ENCODE results near the gene PANX2. TPM values are rescaled to one million over a fixed set of nuclear protein-coding genes. Genes with fewer than 3 reads are reported as not detected.

Gene PANX2
- total RNA-seq, 1 experiment from 2014 or later: 0.77 TPM

DNA sequence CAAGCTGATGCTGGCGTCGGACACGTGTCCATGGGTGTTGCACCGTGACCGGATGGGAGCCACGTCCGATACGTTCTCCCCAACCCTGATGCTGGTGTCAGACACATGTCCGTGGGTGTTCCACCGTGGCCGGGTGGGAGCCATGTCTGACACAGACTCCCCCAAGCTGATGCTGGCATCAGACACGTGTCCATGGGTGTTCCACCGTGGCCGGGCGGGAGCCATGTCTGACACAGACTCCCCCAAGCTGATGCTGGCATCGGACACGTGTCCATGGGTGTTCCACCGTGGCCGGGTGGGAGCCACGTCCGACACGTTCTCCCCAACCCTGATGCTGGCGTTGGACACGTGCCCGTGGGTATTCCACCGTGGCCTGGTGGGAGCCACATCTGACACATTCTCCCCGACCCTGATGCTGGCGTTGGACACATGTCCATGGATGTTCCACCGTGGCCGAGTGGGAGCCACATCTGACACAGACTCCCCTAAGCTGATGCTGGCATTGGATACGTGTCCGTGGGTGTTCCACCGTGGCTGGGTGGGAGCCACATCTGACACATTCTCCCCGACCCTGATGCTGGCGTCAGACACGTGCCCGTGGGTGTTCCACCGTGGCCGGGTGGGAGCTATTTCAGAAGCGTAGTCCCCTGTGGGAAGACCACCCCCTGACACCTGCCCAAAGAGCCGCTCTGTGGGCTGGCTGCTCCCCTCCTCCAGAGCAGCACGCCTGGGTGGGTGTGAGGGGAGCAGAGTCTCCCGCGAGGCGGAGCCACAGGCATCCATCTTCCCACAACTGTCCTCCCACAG is 50.3 kb downstream of the PANX2 start:
- Mint-ChIP-seq H3K4me3 (ENCODE audit: unreplicated experiment) (no peak overlapping the region), H3K36me3 (ENCODE audit: insufficient read depth, unreplicated experiment) (peaks cover 64% of the 10 kb centered on the region), H3K27ac (ENCODE audit: low read depth, unreplicated experiment) (no peak overlapping the region), H3K27me3 (ENCODE audit: insufficient read depth, unreplicated experiment) (no peaks in the 10 kb centered on the region), H3K4me1 (ENCODE audit: insufficient read depth, unreplicated experiment) (no peaks in the 10 kb centered on the region), H3K9me3 (ENCODE audit: unreplicated experiment) (no peaks in the 10 kb centered on the region)
- DNase-seq (ENCODE audit: unreplicated experiment): no peak
- TF ChIP-seq, protein P1, sequence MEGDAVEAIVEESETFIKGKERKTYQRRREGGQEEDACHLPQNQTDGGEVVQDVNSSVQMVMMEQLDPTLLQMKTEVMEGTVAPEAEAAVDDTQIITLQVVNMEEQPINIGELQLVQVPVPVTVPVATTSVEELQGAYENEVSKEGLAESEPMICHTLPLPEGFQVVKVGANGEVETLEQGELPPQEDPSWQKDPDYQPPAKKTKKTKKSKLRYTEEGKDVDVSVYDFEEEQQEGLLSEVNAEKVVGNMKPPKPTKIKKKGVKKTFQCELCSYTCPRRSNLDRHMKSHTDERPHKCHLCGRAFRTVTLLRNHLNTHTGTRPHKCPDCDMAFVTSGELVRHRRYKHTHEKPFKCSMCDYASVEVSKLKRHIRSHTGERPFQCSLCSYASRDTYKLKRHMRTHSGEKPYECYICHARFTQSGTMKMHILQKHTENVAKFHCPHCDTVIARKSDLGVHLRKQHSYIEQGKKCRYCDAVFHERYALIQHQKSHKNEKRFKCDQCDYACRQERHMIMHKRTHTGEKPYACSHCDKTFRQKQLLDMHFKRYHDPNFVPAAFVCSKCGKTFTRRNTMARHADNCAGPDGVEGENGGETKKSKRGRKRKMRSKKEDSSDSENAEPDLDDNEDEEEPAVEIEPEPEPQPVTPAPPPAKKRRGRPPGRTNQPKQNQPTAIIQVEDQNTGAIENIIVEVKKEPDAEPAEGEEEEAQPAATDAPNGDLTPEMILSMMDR (IDR thresholded peaks at IDR 0.05; ENCODE audit: unreplicated experiment): no peak
- BruUV-seq (replicated peaks): no TSS peak
- ChIA-PET POLR2A (interaction anchor here (0.6 kb wide), 1 partner anchor 63 kb away, joined by 3 read pairs; no protein-coding TSS in a partner anchor), CTCF (interaction anchor here (0.6 to 1.4 kb wide), 3 partner anchors 20 to 193 kb away, joined by 3 to 4 read pairs (median 3); no protein-coding TSS in a partner anchor)
- intact Hi-C loops (cut with micrococcal nuclease): no loop called here

DNA sequence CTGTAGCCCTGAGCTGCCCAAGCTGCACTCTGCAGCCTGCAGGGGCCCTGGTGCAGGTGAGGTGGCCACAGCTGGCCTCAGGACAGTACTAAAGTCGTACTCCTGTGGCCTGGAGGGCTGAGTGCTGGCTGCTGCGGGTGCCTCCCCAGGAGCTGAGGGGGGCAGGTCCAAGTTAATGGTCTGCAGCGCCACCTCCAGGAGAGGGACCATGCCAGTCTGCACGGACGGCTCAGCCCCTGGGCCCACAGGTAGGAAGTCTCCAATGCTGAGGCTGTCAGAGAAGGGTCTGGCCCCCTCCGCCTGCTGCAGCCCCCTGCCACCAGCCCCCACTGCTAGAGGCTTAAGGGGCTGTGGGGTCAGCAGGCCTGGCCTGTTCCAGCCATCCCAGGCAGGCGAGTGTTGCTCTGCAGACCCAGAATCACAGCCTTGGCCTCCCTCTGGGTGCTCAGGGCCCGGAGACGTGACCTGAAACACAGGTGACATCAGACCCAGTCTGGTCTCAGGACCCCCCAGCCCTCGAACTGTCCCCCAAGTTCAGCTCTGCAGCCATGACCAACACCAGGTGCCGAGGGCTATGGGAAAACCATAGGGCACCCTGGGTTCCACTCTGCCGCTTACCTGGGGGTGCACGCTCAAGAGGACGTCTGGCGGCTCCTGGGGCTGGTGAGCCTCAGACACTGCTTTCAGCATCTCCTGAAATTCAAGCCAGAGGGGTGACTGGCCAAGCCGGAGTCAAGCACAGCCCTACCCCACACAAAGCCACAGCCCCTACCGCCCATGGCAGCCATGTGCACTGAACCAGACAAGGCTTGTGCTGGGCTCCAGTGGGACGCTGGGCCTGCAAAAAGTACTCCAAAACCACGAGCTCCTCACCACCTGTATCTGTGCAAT is 51.1 kb downstream of the PANX2 start:
- Mint-ChIP-seq H3K36me3 (ENCODE audit: insufficient read depth, unreplicated experiment) (peaks cover 64% of the 10 kb centered on the region), H3K9me3 (ENCODE audit: unreplicated experiment) (no peaks in the 10 kb centered on the region)

DNA sequence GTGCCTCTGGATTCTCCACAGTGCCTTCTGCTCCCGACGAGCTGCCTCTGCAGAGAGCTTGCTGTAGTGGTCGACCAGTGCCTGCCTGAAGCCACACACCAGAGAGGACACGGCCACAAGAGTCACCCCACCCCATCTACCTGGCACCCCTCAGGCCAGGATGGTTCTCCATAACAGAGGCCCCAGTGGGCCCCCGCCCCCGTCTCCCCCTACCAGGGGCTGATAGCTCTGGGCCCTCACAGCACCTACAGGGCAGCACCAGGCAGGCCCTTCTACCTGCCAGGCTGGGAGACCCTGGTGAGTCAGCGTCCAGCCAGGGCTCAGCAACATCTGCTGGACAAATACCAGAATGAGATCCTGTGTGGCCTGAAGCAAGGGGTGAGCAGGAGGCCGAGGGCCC is 52.0 kb downstream of the PANX2 start:
- POLR2A ChIA-PET: interaction anchor here (0.6 to 1.1 kb wide), 3 partner anchors 21 to 504 kb away, joined by 3 read pairs; no protein-coding TSS in a partner anchor
- H3K9me3 Mint-ChIP-seq (ENCODE audit: unreplicated experiment): no peaks in the 10 kb centered on the region
- no peaks in the 10 kb centered on the region for H3K4me1 Mint-ChIP-seq (ENCODE audit: insufficient read depth, unreplicated experiment)
- CTCF ChIA-PET: interaction anchor here (2.9 kb wide), 1 partner anchor 18 kb away, joined by 8 read pairs; no protein-coding TSS in a partner anchor
- no peaks in the 10 kb centered on the region for H3K27me3 Mint-ChIP-seq (ENCODE audit: insufficient read depth, unreplicated experiment)
- no peak overlapping the region for H3K4me3 Mint-ChIP-seq (ENCODE audit: unreplicated experiment)
- H3K27ac Mint-ChIP-seq (ENCODE audit: low read depth, unreplicated experiment): no peak overlapping the region
- intact Hi-C loops (cut with micrococcal nuclease): no loop called here
- TF ChIP-seq, protein P1 (IDR thresholded peaks at IDR 0.05; ENCODE audit: unreplicated experiment): no peak
- BruUV-seq (replicated peaks): no TSS peak
- DNase-seq (ENCODE audit: unreplicated experiment): no peak
- H3K36me3 Mint-ChIP-seq (ENCODE audit: insufficient read depth, unreplicated experiment): peaks cover 57% of the 10 kb centered on the region

More for the DNA sequence above, 51.1 kb downstream of the PANX2 start:
- H3K27me3 Mint-ChIP-seq (ENCODE audit: insufficient read depth, unreplicated experiment): no peaks in the 10 kb centered on the region
- no TSS peak for BruUV-seq (replicated peaks)
- POLR2A ChIA-PET: interaction anchor here (0.6 to 1.1 kb wide), 4 partner anchors 22 to 505 kb away, joined by 3 read pairs; no protein-coding TSS in a partner anchor
- intact Hi-C loops (cut with micrococcal nuclease): no loop called here
- DNase-seq (ENCODE audit: unreplicated experiment): no peak
- H3K4me1 Mint-ChIP-seq (ENCODE audit: insufficient read depth, unreplicated experiment): no peaks in the 10 kb centered on the region
- no peak overlapping the region for H3K4me3 Mint-ChIP-seq (ENCODE audit: unreplicated experiment)
- TF ChIP-seq, protein P1 (IDR thresholded peaks at IDR 0.05; ENCODE audit: unreplicated experiment): no peak
- H3K27ac Mint-ChIP-seq (ENCODE audit: low read depth, unreplicated experiment): no peak overlapping the region
- CTCF ChIA-PET: interaction anchor here (0.6 to 2.9 kb wide), 3 partner anchors 19 to 194 kb away, joined by 3 to 8 read pairs (median 4); no protein-coding TSS in a partner anchor

DNA sequence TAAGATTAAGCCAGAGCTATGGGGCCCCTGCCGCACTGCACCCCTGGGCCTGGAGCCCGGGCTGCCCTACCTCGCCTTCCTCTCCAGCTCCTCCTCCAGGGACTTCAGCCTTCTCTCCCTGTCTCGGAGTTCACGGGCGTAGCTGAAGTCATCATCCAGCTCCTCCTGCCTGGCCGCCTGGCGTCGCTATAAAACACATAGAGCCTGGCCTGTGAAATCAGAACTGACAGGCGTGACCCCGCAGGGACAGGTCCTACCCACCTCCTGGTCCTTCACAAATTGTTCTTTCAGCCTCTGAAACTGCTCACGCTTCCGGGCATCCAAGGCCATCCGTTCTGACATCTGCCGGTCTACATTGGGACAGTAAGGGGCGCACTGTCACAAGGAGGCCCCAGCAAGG is 53.5 kb downstream of the PANX2 start:
- Mint-ChIP-seq H3K4me1 (ENCODE audit: insufficient read depth, unreplicated experiment) (no peaks in the 10 kb centered on the region), H3K27ac (ENCODE audit: low read depth, unreplicated experiment) (no peak overlapping the region), H3K9me3 (ENCODE audit: unreplicated experiment) (no peaks in the 10 kb centered on the region), H3K36me3 (ENCODE audit: insufficient read depth, unreplicated experiment) (peaks cover 51% of the 10 kb centered on the region), H3K4me3 (ENCODE audit: unreplicated experiment) (no peak overlapping the region), H3K27me3 (ENCODE audit: insufficient read depth, unreplicated experiment) (no peaks in the 10 kb centered on the region)
- no peak for DNase-seq (ENCODE audit: unreplicated experiment)
- ChIA-PET POLR2A (no interaction called here), CTCF (interaction anchor here (1.0 to 2.9 kb wide), 2 partner anchors 17 to 25 kb away, joined by 3 to 8 read pairs; no protein-coding TSS in a partner anchor)
- BruUV-seq (replicated peaks): no TSS peak
- TF ChIP-seq, protein P1 (IDR thresholded peaks at IDR 0.05; ENCODE audit: unreplicated experiment): no peak
- intact Hi-C loops (cut with micrococcal nuclease): no loop called here

Measured in MCF 10A (cell line).